Dendritic cell treated with granulocyte-macrophage colony-stimulating factor and Interleukin-4, amounts not matched to agents 40 ng/mL and 50 ng/mL, for 4 days (primary cell): ENCODE measurements around the gene SPC25.
"Not testable (repeated sequence)": the region's sequence is repeated elsewhere in the genome, so short reads cannot be mapped to it uniquely, and the experiment has no call there.

Experiments
- H3K27ac Mint-ChIP-seq: one replicate; pipeline ENCODE4 v1.8.0; 2022; ENCODE audit warnings: mild to moderate bottlenecking, mixed read lengths
- H3K27me3 Mint-ChIP-seq: one replicate; pipeline ENCODE4 v1.8.0; 2022; ENCODE audit warnings: mild to moderate bottlenecking, mixed read lengths
- H3K36me3 Mint-ChIP-seq: one replicate; pipeline ENCODE4 v1.8.0; 2022; ENCODE audit warnings: low read depth, mixed read lengths
- H3K4me1 Mint-ChIP-seq: one replicate; pipeline ENCODE4 v1.8.0; 2022; ENCODE audit warnings: low read depth, mixed read lengths
- H3K4me3 Mint-ChIP-seq: one replicate; pipeline ENCODE4 v1.8.0; 2022; ENCODE audit warnings: mild to moderate bottlenecking, moderate library complexity, mixed read lengths
- H3K9me3 Mint-ChIP-seq: one replicate; pipeline ENCODE4 v1.8.0; 2022; ENCODE audit warnings: mixed read lengths
- intact Hi-C: fragments of 100-400 bp; cut with micrococcal nuclease; formaldehyde crosslinking; loops from one replicate; pipeline ENCODE4 v1.15.0; 2022

Gene SPC25

GRCh38 chr2:168890006-168890782, at the start of gene SPC25:
Gene SPC25 (minus strand): TSS chr2:168890430. CDS start chr2:168889519, 911 bp downstream.
- Mint-ChIP-seq H3K27ac (peak within 1 kb of the TSS; percentile 71), H3K4me3 (peak within 1 kb of the TSS; percentile 96), H3K4me1 (peaks cover 8% of the 10 kb centered on the region), H3K27me3 (peaks cover 5% of the 10 kb centered on the region), H3K36me3 (peaks cover 7% of the 10 kb centered on the region), H3K9me3 (no peaks in the 10 kb centered on the region)
- intact Hi-C loops, result no loop called here

- intact Hi-C loops, result no loop called here
- Mint-ChIP-seq H3K9me3 (no peaks in the 10 kb centered on the region), H3K27me3 (peaks cover 5% of the 10 kb centered on the region), H3K4me3 (no peak overlapping the region), H3K27ac (no peak overlapping the region), H3K4me1 (peaks cover 10% of the 10 kb centered on the region), H3K36me3 (no peaks in the 10 kb centered on the region)
Observed at GRCh38 chr2:168939918-168940317, 49.7 kb upstream of the SPC25 start.

- H3K9me3 Mint-ChIP-seq, result no peaks in the 10 kb centered on the region
- peaks cover 10% of the 10 kb centered on the region for H3K4me1 Mint-ChIP-seq
- intact Hi-C loops, result no loop called here
- peaks cover 4% of the 10 kb centered on the region for H3K27me3 Mint-ChIP-seq
- no peak overlapping the region for H3K27ac Mint-ChIP-seq
- no peaks in the 10 kb centered on the region for H3K36me3 Mint-ChIP-seq
- no peak overlapping the region for H3K4me3 Mint-ChIP-seq
Observed at GRCh38 chr2:168939061-168939460, 48.8 kb upstream of the SPC25 start.

- Mint-ChIP-seq H3K4me1 (peaks cover 10% of the 10 kb centered on the region), H3K27me3 (peaks cover 5% of the 10 kb centered on the region), H3K4me3 (no peak overlapping the region), H3K27ac (no peak overlapping the region), H3K36me3 (no peaks in the 10 kb centered on the region), H3K9me3 (no peaks in the 10 kb centered on the region)
- intact Hi-C loops, result no loop called here
Observed at GRCh38 chr2:168935810-168936581, 45.8 kb upstream of the SPC25 start.

- intact Hi-C loops, result no loop called here
- H3K9me3 Mint-ChIP-seq, result no peaks in the 10 kb centered on the region
Observed at GRCh38 chr2:168934826-168935225, 44.6 kb upstream of the SPC25 start.

GRCh38 chr2:168932174-168932573, 41.9 kb upstream of the SPC25 start:
- intact Hi-C loops, H3K27ac Mint-ChIP-seq, H3K36me3 Mint-ChIP-seq, H3K4me1 Mint-ChIP-seq, H3K27me3 Mint-ChIP-seq, H3K9me3 Mint-ChIP-seq, H3K4me3 Mint-ChIP-seq: not testable (repeated sequence)

More at GRCh38 chr2:168934826-168935225, 44.6 kb upstream of the SPC25 start:
- H3K36me3 Mint-ChIP-seq, result no peaks in the 10 kb centered on the region
- peaks cover 5% of the 10 kb centered on the region for H3K27me3 Mint-ChIP-seq
- no peak overlapping the region for H3K27ac Mint-ChIP-seq
- peaks cover 10% of the 10 kb centered on the region for H3K4me1 Mint-ChIP-seq
- H3K4me3 Mint-ChIP-seq, result no peak overlapping the region

- intact Hi-C loops, result no loop called here
- Mint-ChIP-seq H3K36me3 (no peaks in the 10 kb centered on the region), H3K9me3 (no peaks in the 10 kb centered on the region), H3K4me1 (no peaks in the 10 kb centered on the region), H3K4me3 (no peak overlapping the region), H3K27me3 (peaks cover 2% of the 10 kb centered on the region), H3K27ac (no peak overlapping the region)
Observed at GRCh38 chr2:168930242-168930641, 40.0 kb upstream of the SPC25 start.

- peaks cover 2% of the 10 kb centered on the region for H3K27me3 Mint-ChIP-seq
- intact Hi-C loops, result no loop called here
- no peak overlapping the region for H3K27ac Mint-ChIP-seq
- H3K36me3 Mint-ChIP-seq, result no peaks in the 10 kb centered on the region
- no peaks in the 10 kb centered on the region for H3K4me1 Mint-ChIP-seq
- no peak overlapping the region for H3K4me3 Mint-ChIP-seq
- no peaks in the 10 kb centered on the region for H3K9me3 Mint-ChIP-seq
Observed at GRCh38 chr2:168929031-168929430, 38.8 kb upstream of the SPC25 start.

GRCh38 chr2:168928113-168928831, 38.0 kb upstream of the SPC25 start:
- Mint-ChIP-seq H3K4me1 (no peaks in the 10 kb centered on the region), H3K4me3 (no peak overlapping the region), H3K27ac (no peak overlapping the region), H3K27me3 (peaks cover 2% of the 10 kb centered on the region), H3K9me3 (no peaks in the 10 kb centered on the region), H3K36me3 (no peaks in the 10 kb centered on the region)
- intact Hi-C loops, result no loop called here

GRCh38 chr2:168926621-168927386, 36.6 kb upstream of the SPC25 start:
- H3K27me3 Mint-ChIP-seq, result no peaks in the 10 kb centered on the region

GRCh38 chr2:168920504-168921157, 30.4 kb upstream of the SPC25 start:
- Mint-ChIP-seq H3K36me3 (no peaks in the 10 kb centered on the region), H3K4me1 (no peaks in the 10 kb centered on the region), H3K27ac (no peak overlapping the region), H3K27me3 (no peaks in the 10 kb centered on the region), H3K9me3 (no peaks in the 10 kb centered on the region), H3K4me3 (no peak overlapping the region)
- intact Hi-C loops, result loop anchor here (1.0 to 2.0 kb wide), 2 partner anchors 574 to 784 kb away; no protein-coding TSS in a partner anchor

More at GRCh38 chr2:168926621-168927386, 36.6 kb upstream of the SPC25 start:
- no peak overlapping the region for H3K27ac Mint-ChIP-seq
- no peaks in the 10 kb centered on the region for H3K4me1 Mint-ChIP-seq
- no peaks in the 10 kb centered on the region for H3K9me3 Mint-ChIP-seq
- H3K36me3 Mint-ChIP-seq, result no peaks in the 10 kb centered on the region
- no peak overlapping the region for H3K4me3 Mint-ChIP-seq
- intact Hi-C loops, result no loop called here

GRCh38 chr2:168916331-168916675, 26.1 kb upstream of the SPC25 start:
- H3K9me3 Mint-ChIP-seq, result no peaks in the 10 kb centered on the region
- intact Hi-C loops, result loop anchor here (10.0 kb wide), 2 partner anchors 142 to 672 kb away; partner anchors contain the start of gene STK39
- peaks cover 14% of the 10 kb centered on the region for H3K27me3 Mint-ChIP-seq
- H3K4me1 Mint-ChIP-seq, result peaks cover 11% of the 10 kb centered on the region
- no peaks in the 10 kb centered on the region for H3K36me3 Mint-ChIP-seq
- H3K4me3 Mint-ChIP-seq, result no peak overlapping the region
- no peak overlapping the region for H3K27ac Mint-ChIP-seq
